ENCODE data around the gene KCNN3. TPM values are rescaled to one million over a fixed set of nuclear protein-coding genes. Genes with fewer than 3 reads are reported as not detected.

KCNN3 gene
- total and polyA plus RNA-seq, 8 donors = 1.9 to 3.1 (median 2.3) TPM

DNA sequence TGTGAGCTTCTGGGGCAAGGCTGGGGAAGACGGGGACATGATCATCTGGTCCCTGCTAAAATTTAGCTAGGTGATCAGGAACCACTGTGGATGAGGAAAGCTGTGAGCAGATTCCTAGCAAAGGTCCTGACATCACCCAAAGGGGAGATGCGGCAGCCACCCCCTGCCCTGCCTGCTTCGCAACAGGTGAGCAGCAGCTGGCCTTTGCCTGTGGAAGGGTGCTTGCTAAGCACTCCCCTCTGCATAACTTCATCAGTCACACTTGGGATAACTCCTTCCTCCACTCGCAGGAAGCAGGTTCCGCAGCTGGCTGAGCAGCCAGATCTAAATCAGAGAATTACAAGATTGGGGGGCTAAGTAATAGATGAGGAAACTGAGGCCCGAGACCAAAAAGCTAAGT is 51.2 kb downstream of the KCNN3 start:
- DNase-seq = no peak
- intact Hi-C loops (cut with DNase I) = no loop called here
- no peaks in the 10 kb centered on the region for H3K27me3 ChIP-seq
- ATAC-seq = no peak
- no peaks in the 10 kb centered on the region for H3K9me3 ChIP-seq
- no peaks in the 10 kb centered on the region for H3K4me1 ChIP-seq
- TF ChIP-seq, protein P1, sequence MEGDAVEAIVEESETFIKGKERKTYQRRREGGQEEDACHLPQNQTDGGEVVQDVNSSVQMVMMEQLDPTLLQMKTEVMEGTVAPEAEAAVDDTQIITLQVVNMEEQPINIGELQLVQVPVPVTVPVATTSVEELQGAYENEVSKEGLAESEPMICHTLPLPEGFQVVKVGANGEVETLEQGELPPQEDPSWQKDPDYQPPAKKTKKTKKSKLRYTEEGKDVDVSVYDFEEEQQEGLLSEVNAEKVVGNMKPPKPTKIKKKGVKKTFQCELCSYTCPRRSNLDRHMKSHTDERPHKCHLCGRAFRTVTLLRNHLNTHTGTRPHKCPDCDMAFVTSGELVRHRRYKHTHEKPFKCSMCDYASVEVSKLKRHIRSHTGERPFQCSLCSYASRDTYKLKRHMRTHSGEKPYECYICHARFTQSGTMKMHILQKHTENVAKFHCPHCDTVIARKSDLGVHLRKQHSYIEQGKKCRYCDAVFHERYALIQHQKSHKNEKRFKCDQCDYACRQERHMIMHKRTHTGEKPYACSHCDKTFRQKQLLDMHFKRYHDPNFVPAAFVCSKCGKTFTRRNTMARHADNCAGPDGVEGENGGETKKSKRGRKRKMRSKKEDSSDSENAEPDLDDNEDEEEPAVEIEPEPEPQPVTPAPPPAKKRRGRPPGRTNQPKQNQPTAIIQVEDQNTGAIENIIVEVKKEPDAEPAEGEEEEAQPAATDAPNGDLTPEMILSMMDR (IDR thresholded peaks at IDR 0.05) = no peak
- H3K36me3 ChIP-seq = no peaks in the 10 kb centered on the region
- H3K4me3 ChIP-seq = no peak overlapping the region
- no peak overlapping the region for H3K27ac ChIP-seq

DNA sequence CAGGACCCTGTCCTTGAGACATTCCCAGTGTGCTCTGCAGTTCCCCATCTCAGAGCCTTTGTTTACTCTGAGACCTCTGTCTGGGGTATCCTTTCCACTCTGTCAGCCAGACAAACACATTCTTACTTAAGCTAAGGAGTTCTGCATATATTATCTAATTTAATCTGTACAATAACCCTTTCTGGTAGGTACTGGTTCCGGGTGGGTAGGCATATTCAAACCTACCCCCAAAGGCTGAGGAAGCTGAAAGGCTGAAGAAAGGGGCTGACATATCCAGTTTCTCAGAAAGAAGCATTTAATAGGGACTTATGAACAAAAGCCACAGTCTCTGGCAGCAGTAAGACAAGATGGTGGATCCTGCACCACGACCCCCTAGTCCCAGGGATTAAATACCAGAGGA is 53.1 kb downstream of the KCNN3 start:
- TF ChIP-seq, protein P1 (IDR thresholded peaks at IDR 0.05) = no peak
- Histone ChIP-seq H3K27me3 (peaks cover 0 to 4% of the 10 kb centered on the region in 2 donors), H3K4me1 (no peaks in the 10 kb centered on the region), H3K27ac (no peak overlapping the region), H3K36me3 (no peaks in the 10 kb centered on the region), H3K9me3 (no peaks in the 10 kb centered on the region), H3K4me3 (no peak overlapping the region)
- intact Hi-C loops (cut with DNase I) = no loop called here
- no peak for ATAC-seq
- DNase-seq = no peak

DNA sequence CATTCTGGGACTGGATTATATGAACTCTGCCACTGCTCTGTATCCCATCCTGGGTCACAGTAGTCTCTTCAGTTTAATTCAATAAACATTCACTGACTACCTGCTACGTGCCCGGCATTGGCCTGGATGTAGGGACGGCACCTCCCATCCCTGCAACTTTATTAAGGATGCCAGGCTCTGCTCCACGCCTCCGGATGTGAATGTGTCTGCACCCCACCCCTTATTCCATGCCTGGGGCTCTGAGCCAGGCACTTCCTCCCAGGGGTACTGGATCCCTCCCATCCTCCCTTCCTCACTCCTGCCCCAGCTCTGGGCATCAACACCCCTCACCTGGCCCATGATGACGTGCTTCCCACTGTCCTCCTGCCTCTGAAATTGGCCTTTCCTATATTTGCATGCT is 53.7 kb downstream of the KCNN3 start:
- Histone ChIP-seq H3K27ac (no peak overlapping the region), H3K36me3 (no peaks in the 10 kb centered on the region), H3K4me3 (no peak overlapping the region), H3K9me3 (no peaks in the 10 kb centered on the region), H3K4me1 (no peaks in the 10 kb centered on the region), H3K27me3 (peaks cover 0 to 4% of the 10 kb centered on the region in 2 donors)
- DNase-seq = no peak
- ATAC-seq = no peak
- intact Hi-C loops (cut with DNase I) = no loop called here
- TF ChIP-seq, protein P1 (IDR thresholded peaks at IDR 0.05) = no peak

DNA sequence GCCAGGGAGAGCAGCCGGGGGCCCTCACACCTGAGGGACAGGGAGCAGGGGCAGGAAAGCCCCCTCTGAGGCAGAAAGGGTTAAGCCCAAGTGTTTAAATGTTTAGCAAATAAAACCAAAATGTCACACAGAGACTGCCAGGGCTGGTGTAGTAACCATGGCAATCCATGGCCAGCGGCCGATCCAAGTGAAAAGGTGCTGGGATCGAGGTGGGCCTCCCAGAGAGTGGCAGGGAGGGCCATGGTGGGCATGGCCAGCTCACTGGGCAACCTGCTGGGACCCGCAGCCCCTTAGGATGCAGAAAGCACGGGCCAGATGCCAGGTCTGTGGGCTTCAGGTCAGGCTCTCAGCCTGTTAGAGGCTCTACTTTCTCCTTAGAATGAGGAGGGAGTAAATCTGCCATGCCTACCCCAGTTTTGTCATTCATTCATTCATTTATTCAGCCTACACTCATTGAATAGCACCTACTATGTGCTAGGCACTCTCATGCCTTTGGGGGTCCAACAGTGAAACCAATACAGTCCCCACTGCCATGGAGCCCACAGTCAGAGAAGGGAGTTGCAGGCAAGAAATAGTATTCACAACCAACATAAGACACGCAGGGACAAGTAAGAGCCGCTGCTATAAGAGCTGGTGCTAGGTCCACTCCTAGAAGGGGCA is 56.1 kb downstream of the KCNN3 start:
- Histone ChIP-seq H3K27ac (no peak overlapping the region), H3K36me3 (no peaks in the 10 kb centered on the region), H3K4me1 (no peaks in the 10 kb centered on the region), H3K9me3 (no peaks in the 10 kb centered on the region), H3K27me3 (peaks cover 0 to 4% of the 10 kb centered on the region in 2 donors), H3K4me3 (no peak overlapping the region)
- intact Hi-C loops (cut with DNase I) = no loop called here
- no peak for ATAC-seq
- TF ChIP-seq, protein P1 (IDR thresholded peaks at IDR 0.05) = no peak
- DNase-seq = no peak

DNA sequence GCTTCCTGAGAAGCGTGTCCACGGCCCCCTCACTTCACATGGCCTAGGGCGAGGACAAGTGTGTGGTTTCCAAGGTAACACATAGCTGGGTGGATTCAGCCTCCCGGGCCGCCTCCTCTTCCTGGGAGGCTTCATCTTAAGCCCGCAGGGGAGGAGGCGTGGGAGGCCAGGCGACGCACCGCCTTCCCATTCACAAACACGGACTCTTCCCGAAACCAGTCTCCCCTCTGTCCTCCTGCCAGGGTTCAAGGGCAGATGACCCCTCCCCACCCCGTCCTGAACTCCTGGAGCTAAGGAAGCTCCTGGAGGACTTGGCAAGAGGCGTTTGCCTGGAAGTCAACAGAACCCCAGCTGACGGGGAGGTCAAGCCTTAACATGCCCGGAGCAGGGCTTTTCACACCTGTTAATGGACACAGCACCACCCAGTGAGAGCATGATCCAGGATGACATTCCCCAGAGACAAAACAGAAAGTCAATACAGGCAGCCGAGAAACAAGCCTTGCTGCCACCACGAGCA is 56.7 kb downstream of the KCNN3 start:
- intact Hi-C loops (cut with DNase I) = no loop called here
- Histone ChIP-seq H3K4me3 (no peak overlapping the region), H3K36me3 (no peaks in the 10 kb centered on the region), H3K4me1 (no peaks in the 10 kb centered on the region), H3K27ac (no peak overlapping the region), H3K9me3 (no peaks in the 10 kb centered on the region), H3K27me3 (peaks cover 0 to 4% of the 10 kb centered on the region in 2 donors)
- DNase-seq = peak in 1 of 4 donors; percentile 24
- TF ChIP-seq, protein P1 (IDR thresholded peaks at IDR 0.05) = no peak
- ATAC-seq = peak; percentile 77

Data from left lung (tissue), 10 donors.